Activated CD8-positive, alpha-beta memory T cell treated with anti-CD3 and anti-CD28 coated beads for 24 hours (primary cell): ENCODE measurements around the gene MRPL48.

Source experiments
- DNase-seq: peaks from one replicate; pipeline ENCODE4 v3.0.0-alpha.2; 2020

MRPL48 gene

DNA sequence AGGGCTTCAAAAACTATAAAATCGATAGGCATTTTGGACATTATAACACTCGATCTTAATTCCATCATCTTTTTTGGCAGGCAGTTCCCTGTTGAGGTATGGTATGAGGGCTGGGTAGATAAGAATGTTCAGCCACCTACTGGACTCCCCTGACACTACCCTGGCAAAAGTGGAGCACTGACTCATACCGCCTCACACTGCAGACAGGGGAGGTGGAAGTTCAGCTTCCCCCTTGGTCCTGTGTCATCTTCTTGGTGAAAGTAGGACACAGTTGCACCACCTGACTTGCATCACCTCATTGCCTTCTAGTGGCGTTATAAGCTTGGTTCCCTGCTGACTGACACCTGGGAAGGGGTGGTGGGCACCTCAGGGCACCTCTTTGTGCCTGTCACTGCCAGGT lies 119.5 kb downstream of the MRPL48 start:
- DNase-seq = peak; percentile 55

DNA sequence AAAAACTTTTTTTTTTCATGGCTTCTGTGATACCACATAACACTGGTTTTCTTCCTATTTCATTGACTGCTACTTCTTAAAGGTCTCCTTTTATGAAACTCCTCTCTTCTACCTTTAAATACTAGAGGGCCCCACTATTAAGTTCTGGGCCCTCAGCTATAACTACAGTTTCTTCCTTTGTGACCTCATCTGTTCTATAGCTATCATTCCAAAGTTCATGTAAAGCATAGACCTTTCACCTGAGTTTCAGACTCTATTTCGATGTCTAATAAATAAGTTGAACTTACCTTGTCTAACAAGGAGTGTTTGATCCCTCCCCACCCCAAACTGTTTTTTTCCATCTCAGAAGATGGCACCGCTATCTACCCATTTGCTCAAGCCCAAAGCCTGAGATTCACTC lies 124.4 kb downstream of the MRPL48 start:
- DNase-seq = no peak

DNA sequence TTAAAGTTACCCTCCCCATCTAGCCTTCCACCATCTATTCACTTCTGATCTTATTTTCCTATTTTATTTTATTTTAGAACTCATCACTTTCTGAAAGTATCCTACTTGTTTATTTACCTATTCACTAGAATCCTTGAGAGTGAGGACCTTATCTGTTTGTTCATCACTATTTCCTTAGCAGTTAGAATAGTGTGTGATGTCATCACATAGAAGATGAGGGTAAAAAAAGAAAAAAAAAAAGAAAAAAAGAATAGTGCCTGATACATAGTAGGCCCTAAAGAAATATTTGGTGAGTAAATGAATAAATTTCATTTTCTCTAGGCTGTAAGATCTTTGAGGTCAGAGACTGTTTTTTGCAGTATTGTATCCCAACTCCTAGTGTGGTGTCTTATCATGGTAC lies 125.8 kb downstream of the MRPL48 start:
- DNase-seq = no peak

DNA sequence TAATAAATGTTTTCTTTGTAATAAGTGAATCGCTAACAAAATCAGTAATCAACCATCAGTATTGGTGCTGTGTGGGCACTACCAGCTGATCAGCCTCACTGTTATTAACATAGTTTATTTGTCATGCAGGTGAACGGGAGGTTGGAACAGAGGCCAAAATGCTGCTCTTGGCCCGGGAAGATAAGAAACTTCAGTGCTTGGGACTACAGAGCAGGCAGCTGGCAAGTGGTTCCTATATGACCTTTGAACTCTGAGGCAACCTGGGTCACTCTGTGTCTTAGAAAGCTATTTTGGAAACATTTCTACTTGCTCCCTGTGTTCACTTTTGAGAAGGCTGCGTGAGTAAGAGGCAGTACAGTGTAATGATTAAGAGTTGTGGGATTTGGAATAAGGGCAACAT lies 126.6 kb downstream of the MRPL48 start:
- no peak for DNase-seq
